Mucosa of descending colon (tissue), 3 donors: ENCODE data around the gene FRMD4A. TPM values are rescaled to one million over a fixed set of nuclear protein-coding genes. Genes with fewer than 3 reads are reported as not detected.

Source experiments
- ATAC-seq: fragments of 200-7000 bp; cut with Tn5 transposase; one replicate; pipeline ENCODE4 v1.9.1; 2020; ENCODE audit warnings: mild to moderate bottlenecking, moderate library complexity
- DNase-seq, 3 donors: peaks; one replicate each; pipeline ENCODE4 v3.0.0-alpha.2; 2020
- H3K36me3 ChIP-seq: fragments of 200-600 bp; one replicate; pipeline ENCODE4 v1.8.0; 2021; ENCODE audit warnings: low read depth, mild to moderate bottlenecking
- H3K4me1 ChIP-seq: fragments of 200-600 bp; one replicate; pipeline ENCODE4 v1.8.0; 2021; ENCODE audit warnings: low read depth, mild to moderate bottlenecking
- H3K4me3 ChIP-seq: fragments of 200-600 bp; one replicate; pipeline ENCODE4 v1.8.0; 2021; ENCODE audit warnings: mild to moderate bottlenecking
- H3K9me3 ChIP-seq: fragments of 200-600 bp; one replicate; pipeline ENCODE4 v1.8.0; 2021; ENCODE audit warnings: mild to moderate bottlenecking
- CTCF ChIP-seq: fragments of 200-600 bp; IDR thresholded peaks from one replicate; pipeline ENCODE4 v1.8.0; 2022; ENCODE audit warnings: antibody characterized with exemption, mild to moderate bottlenecking
- intact Hi-C, 2 donors: fragments of 100-400 bp; cut with DNase I in 1 of 2; cut with micrococcal nuclease in 1 of 2; formaldehyde crosslinking; loops; one replicate each; pipeline versions ENCODE4 v1.11.0 to v1.11.1; 2022; cut with DNase I, micrococcal nuclease
- total RNA-seq, 3 donors: library from RNA; stranded (reverse); fragmentation: NEBNext Ultra II Directional in 2 of 3; extraction: Animal tissue kit (Norgen Biotek cat#: 25700) in 2 of 3; gene quantifications; one replicate each; pipeline versions ENCODE4 v1.2.1 to v1.2.4, GENCODE V29; 2021 to 2023
- donor health status: DM: no; HTN: no; CAD: no; lungs with moderate emphysema.
- donor health status: DM: no; HTN: no; CAD: no.
- donor health status: DM: no; HTN: yes; CAD: no.

FRMD4A gene
- total RNA-seq, 3 donors from 2014 or later = 9.8 to 40.6 (median 17.2) TPM

DNA sequence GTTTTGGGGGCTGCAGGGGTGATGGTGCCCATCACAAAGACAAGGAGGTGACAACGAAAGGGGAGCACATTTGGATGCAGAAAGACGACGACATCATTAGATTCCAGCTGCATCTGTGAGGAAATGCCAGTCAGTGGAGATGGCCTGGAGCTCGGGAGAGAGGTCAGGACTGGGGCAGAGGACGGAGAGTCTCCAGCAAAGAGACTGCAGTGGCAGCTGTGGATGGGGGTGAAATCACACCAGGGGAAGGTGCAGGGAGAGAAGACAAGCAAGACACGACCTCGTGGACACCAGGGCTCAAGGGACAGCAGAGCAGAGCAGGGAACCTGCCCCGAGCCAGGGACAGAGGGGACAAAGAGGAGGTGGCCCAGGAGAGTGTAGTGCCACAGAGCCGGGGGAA lies 540.5 kb downstream of the FRMD4A start:
- no peak for ATAC-seq
- intact Hi-C loops = no loop called here

GRCh38 chr10:13789448-13789829 lies 541.3 kb downstream of the FRMD4A start:
- DNase-seq (no peak), ATAC-seq (no peak)
- intact Hi-C loops = loop anchor here in 1 of 2 donors (10.0 kb wide), 1 partner anchor 305 kb away; no protein-coding TSS in a partner anchor
- Histone ChIP-seq H3K9me3 (no peaks in the 10 kb centered on the region), H3K36me3 (no peaks in the 10 kb centered on the region), H3K4me3 (no peak overlapping the region), H3K4me1 (peaks cover 10% of the 10 kb centered on the region)
- TF ChIP-seq CTCF = no peak

More for the DNA sequence above, 540.5 kb downstream of the FRMD4A start:
- H3K4me1 ChIP-seq = peaks cover 10% of the 10 kb centered on the region
- H3K36me3 ChIP-seq = no peaks in the 10 kb centered on the region
- no peak overlapping the region for H3K4me3 ChIP-seq
- no peaks in the 10 kb centered on the region for H3K9me3 ChIP-seq
- no peak for TF ChIP-seq CTCF
- no peak for DNase-seq

GRCh38 chr10:13788711-13789447 lies 541.8 kb downstream of the FRMD4A start:
- peak in 1 of 3 donors; percentile 23 for DNase-seq
- Histone ChIP-seq H3K9me3 (no peaks in the 10 kb centered on the region), H3K4me3 (no peak overlapping the region), H3K4me1 (peaks cover 10% of the 10 kb centered on the region), H3K36me3 (no peaks in the 10 kb centered on the region)
- intact Hi-C loops = loop anchor here in 1 of 2 donors (10.0 kb wide), 1 partner anchor 306 kb away; no protein-coding TSS in a partner anchor
- ATAC-seq = no peak
- TF ChIP-seq CTCF = no peak

GRCh38 chr10:13788320-13788600 lies 542.5 kb downstream of the FRMD4A start:
- H3K36me3 ChIP-seq = no peaks in the 10 kb centered on the region
- no peak for ATAC-seq
- DNase-seq = no peak
- intact Hi-C loops = loop anchor here in 1 of 2 donors (10.0 kb wide), 1 partner anchor 307 kb away; no protein-coding TSS in a partner anchor
- H3K4me1 ChIP-seq = peaks cover 10% of the 10 kb centered on the region
- H3K4me3 ChIP-seq = no peak overlapping the region
- H3K9me3 ChIP-seq = no peaks in the 10 kb centered on the region
- TF ChIP-seq CTCF = no peak

GRCh38 chr10:13787015-13787421 lies 543.7 kb downstream of the FRMD4A start:
- H3K36me3 ChIP-seq = no peaks in the 10 kb centered on the region
- H3K4me3 ChIP-seq = no peak overlapping the region
- H3K9me3 ChIP-seq = no peaks in the 10 kb centered on the region
- intact Hi-C loops = loop anchor here in 1 of 2 donors (10.0 kb wide), 1 partner anchor 308 kb away; no protein-coding TSS in a partner anchor
- H3K4me1 ChIP-seq = peaks cover 10% of the 10 kb centered on the region
- TF ChIP-seq CTCF = no peak
- ATAC-seq = peak; percentile 75
- DNase-seq = peak; percentile 31 to 53 (median 41)
